H7 (cell line): ENCODE measurements around the gene SERPINB5. TPM values are rescaled to one million over a fixed set of nuclear protein-coding genes. Genes with fewer than 3 reads are reported as not detected.

Source experiments
- DNase-seq: peaks from one replicate; pipeline ENCODE4 v3.0.0; 2012
- H3K27me3 ChIP-seq: 2 replicates; pipeline ENCODE4 v1.6.0; 2011; ENCODE audit warnings: mild to moderate bottlenecking, low read length; ENCODE audit not compliant: control insufficient read depth, insufficient read depth
- H3K36me3 ChIP-seq: replicated peaks from 2 replicates; pipeline ENCODE4 v1.5.1; 2011; ENCODE audit warnings: low read length; ENCODE audit not compliant: control insufficient read depth, insufficient read depth
- H3K4me3 ChIP-seq: 2 replicates; pipeline ENCODE4 v1.5.1; 2011; ENCODE audit warnings: low read depth, mild to moderate bottlenecking, control low read depth, low read length, moderate library complexity; ENCODE audit not compliant: insufficient read depth
- total RNA-seq: library from RNA; depleted of rRNA; stranded (reverse); fragments of >200 nt; shearing (Covaris generic); gene quantifications from 2 replicates; pipeline ENCODE4 v1.2.3, GENCODE V29; 2014

SERPINB5 gene
- total RNA-seq, 1 experiment from 2014 or later: 0.28 TPM

DNA sequence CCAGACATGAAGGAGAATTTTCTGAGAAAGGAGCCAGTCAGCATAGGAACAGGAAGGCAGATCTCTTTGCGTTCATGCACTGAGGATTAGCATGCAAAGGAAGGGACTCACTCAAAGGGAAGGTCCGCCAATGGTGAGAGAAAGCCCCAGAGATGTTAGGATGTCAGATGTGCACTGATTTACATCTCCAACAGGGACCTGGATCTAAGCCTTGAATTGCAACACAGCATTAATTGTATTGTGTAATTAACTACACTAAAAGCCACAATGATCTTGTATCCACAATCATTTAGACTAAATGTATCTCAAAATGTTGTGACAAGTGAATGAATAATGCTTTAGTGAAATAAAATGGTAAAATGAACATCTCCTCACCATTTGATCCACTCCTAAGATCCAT is 4.2 kb downstream of the SERPINB5 start:
- no peak for DNase-seq
- Histone ChIP-seq H3K27me3 (no peaks in the 10 kb centered on the region), H3K36me3 (no peaks in the 10 kb centered on the region), H3K4me3 (no peak overlapping the region)

DNA sequence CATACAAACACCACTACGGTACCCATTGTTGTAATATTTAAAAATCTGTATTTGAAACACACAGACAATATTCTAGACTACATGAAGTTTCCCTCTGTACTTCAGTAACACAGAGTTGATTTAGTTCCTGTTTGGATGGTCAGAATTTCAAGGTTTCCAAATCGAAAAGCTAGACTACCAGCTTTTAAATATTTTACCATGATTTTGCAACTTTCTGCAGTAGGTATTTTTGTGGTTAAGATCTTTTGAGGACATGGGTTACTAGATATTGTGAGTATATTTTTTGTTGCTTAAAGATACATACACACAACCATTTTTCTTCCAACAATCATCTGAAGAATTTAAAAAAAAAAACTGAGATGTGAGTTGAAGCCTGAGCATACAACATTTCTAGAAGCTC is 10.9 kb downstream of the SERPINB5 start:
- Histone ChIP-seq H3K36me3 (no peaks in the 10 kb centered on the region), H3K27me3 (no peaks in the 10 kb centered on the region), H3K4me3 (no peak overlapping the region)
- DNase-seq: no peak

DNA sequence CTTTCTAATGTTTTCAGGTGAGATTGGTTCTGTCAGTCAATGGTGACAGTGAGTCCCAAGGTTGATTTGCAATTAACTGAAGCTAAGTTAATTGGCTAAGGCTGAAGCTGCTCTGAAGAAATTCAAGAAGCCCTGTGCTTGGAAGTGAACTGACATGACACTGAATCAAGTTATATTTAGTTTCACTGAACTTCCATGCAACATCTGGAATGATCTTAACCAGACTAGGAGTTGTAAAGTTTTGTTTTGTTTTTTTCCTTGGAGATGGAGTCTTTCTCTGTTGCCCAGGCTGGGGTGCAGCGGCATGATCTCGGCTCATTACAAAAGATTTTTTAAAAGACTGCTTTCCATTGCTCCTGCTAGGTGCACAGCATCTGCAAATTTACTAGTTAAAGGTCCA is 11.4 kb downstream of the SERPINB5 start:
- no peak overlapping the region for H3K4me3 ChIP-seq
- H3K27me3 ChIP-seq: no peaks in the 10 kb centered on the region
- H3K36me3 ChIP-seq: no peaks in the 10 kb centered on the region
- no peak for DNase-seq

DNA sequence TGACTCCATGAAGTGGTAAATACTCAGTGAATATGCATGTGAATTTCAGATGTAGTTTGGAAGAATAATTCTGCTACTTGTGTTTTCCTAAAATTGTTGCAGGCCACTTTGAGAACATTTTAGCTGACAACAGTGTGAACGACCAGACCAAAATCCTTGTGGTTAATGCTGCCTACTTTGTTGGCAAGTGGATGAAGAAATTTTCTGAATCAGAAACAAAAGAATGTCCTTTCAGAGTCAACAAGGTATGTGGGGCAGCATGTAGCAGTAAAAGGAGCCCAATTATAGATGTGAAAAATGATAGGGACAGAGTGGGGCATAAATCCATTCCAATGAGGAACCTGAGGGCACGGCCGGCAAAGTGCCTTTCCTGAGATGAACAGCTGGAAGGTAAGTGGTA is 16.1 kb downstream of the SERPINB5 start:
- H3K4me3 ChIP-seq: no peak overlapping the region
- no peak for DNase-seq
- no peaks in the 10 kb centered on the region for H3K27me3 ChIP-seq
- H3K36me3 ChIP-seq: no peaks in the 10 kb centered on the region

DNA sequence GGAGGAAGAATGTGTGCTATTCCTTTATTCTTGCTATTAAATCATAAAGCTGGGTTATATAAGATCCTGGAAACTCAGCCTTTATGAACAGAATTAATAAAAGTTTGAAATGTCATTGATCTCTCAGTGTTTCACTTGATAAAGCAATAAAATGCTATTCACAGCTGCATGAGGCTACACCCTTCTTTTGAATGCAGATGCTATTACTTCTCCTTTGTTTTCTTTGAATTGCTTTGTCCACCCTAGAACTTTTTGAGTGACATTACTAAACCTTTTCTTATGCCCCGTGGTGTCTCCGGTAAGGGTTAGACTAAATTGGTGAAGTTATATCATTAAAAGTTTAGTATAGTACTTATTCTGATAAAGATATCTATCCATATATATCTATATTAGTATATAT is 18.9 kb downstream of the SERPINB5 start:
- H3K36me3 ChIP-seq: no peaks in the 10 kb centered on the region
- no peak overlapping the region for H3K4me3 ChIP-seq
- H3K27me3 ChIP-seq: no peaks in the 10 kb centered on the region
- DNase-seq: no peak

DNA sequence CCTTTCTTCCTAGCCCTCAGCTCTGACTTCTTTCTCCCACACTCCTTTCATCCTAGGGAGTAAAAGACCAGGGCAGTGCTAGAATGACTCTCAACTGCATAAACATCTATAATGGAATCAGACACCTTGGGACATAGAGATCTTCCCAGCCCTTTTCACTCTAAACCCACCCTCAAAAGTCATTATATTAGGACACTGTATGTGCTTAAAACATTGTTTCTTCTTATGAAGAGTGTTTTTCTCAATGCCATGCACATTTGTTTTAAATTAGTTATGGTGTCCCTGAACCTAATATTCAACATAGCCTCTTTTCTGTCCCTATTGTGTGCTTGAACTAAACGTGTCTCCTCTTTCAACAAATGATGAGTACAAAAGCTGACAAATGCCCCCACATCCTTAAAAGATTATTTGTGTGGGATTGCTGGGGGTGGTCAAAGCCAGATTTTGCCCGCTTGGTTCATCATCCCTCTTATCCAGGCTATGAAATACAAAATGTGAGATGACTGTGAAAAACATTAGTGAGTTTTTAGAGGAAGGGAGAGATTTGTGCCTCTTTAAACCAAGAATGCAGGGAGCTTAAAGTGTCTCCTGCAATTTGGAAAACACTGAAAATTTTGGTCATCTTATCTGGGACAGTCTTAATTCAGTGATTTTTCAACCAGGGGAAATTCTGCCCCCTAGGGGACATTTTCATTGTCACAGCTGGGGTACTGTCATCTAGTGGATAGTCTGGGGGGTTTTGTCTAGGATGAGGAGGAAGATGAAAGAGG is 29.0 kb downstream of the SERPINB5 start:
- no peaks in the 10 kb centered on the region for H3K36me3 ChIP-seq
- peak; percentile 40 for DNase-seq
- H3K4me3 ChIP-seq: no peak overlapping the region
- H3K27me3 ChIP-seq: no peaks in the 10 kb centered on the region

DNA sequence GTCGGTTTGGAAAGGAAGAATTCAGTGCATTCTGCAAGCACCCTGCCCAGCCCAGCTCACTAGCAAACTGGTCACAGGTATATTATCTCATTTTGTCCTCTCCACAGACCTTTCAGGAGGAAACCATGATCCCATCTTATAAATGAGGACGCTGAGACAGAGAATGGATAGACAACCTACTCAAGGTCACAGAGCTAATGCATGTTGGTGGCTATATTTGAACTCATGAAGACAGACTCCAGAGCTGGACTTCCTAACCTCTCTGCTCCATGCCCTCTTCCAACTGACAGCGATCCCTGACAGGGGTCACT is 29.5 kb downstream of the SERPINB5 start:
- no peaks in the 10 kb centered on the region for H3K27me3 ChIP-seq
- H3K36me3 ChIP-seq: no peaks in the 10 kb centered on the region
- DNase-seq: no peak
- H3K4me3 ChIP-seq: no peak overlapping the region

DNA sequence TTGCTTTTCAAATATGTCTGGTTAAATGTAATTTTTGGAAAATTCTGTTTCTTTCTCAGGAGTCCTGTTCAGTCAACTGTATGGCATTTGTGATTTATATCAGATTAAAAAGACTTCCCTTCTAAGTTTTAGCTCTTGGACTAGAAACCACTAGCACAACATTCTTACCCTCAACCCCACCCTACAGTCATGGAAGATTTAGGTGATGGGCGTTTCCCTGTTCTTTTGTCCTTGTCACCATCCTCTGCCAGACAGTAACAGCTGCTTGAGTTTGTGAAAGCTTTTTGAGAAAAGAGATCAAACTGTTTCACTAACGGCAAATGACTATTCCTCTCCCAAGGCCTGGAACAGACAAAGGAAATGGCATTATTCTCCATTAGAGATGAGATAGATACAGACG is 31.8 kb downstream of the SERPINB5 start:
- no peaks in the 10 kb centered on the region for H3K27me3 ChIP-seq
- H3K4me3 ChIP-seq: no peak overlapping the region
- no peaks in the 10 kb centered on the region for H3K36me3 ChIP-seq
- DNase-seq: no peak

DNA sequence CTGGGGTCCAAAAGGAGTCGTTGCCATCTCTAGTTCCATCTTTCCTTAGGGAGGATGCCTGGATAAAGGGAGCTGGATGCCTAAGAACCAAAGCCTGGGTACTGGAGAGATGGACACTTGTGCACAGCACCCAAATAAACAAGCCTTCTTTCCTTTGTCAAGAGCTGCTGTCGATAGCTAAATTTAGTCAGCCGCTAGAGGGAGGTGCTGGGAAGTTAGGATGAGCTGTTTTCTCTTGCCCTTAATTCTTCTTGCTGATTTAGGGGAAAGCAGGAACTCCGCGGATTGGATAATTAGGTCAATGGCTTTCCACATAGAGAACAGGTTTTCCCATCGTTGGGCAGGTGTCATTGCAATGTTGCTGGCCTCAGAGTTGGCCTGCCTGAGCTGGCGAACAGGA is 34.5 kb downstream of the SERPINB5 start:
- Histone ChIP-seq H3K36me3 (no peaks in the 10 kb centered on the region), H3K4me3 (no peak overlapping the region), H3K27me3 (no peaks in the 10 kb centered on the region)
- peak; percentile 22 for DNase-seq

DNA sequence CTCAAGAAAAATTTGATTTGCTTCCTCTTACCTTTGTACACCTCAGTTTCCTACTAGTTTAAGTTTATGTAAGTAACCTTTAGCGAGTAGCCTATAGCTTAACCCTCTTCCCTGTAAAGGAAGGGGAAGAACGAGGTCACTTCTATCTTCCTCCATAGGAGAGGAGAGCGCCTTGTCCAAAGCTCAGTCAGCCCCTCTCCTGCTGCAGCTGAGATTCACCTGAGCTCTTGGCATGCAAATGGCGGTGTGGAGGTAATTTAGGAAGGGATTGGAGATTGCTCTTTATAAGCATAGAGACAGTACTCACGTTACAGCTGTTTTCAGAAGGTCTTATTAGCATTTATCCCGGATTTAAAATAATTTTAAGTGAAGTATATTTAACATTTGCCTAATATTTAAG is 37.6 kb downstream of the SERPINB5 start:
- Histone ChIP-seq H3K36me3 (no peaks in the 10 kb centered on the region), H3K4me3 (no peak overlapping the region), H3K27me3 (no peaks in the 10 kb centered on the region)
- no peak for DNase-seq

DNA sequence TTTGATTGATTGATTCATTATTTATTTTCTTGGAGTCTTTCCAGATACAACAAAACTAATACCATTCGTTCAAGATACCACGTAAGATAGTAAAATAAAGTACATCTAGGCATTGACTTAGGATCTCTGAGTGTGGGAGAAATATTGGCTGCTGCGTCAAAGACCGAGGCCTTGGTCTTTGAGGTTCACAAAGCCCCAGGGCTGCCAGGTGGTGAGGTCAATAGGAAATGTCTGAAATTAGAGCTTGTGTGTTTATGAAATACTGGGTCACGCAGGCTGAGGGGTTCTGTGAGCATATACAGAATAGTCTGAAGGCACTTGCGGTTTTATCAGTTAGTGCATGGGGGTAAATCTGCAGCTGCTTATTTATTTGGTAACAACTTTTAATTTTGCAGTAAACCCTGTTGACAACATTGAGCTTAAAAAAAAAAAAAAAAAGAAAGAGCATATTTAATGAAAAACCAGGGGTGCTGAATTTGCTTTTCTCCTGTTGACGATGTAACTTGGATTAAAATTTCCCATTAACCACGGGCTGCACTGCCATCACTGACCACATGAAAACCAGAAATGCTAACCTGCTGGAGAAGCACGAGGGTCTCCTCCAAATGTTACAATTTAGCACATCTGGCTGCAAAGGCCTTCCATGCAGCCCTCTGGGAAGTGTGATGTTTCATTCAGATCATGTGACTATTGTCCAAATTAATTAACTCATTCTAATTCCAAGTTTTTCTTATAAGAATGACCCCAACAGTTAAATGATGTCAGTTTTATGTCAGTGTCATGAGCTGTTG is 38.3 kb downstream of the SERPINB5 start:
- no peak overlapping the region for H3K4me3 ChIP-seq
- DNase-seq: no peak
- H3K27me3 ChIP-seq: no peaks in the 10 kb centered on the region
- H3K36me3 ChIP-seq: no peaks in the 10 kb centered on the region

DNA sequence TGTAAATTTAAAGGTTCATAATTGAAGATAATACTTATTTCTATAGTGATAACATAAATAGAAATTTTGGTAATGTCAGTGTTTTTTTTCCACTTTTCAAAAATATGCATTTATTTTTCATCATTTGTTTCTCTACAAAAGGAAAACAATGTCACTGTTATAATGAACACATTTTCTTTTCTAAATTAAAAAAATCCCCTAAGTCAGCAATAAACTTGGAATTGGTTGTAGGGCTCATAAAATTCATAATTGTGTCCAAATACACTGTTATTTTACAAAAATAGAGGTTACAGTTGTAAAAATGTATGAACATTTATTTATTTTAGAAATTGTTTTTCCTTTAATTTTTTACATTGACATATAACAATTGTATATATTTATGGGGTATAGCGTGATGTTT is 39.0 kb downstream of the SERPINB5 start:
- Histone ChIP-seq H3K27me3 (no peaks in the 10 kb centered on the region), H3K4me3 (no peak overlapping the region), H3K36me3 (no peaks in the 10 kb centered on the region)
- no peak for DNase-seq

DNA sequence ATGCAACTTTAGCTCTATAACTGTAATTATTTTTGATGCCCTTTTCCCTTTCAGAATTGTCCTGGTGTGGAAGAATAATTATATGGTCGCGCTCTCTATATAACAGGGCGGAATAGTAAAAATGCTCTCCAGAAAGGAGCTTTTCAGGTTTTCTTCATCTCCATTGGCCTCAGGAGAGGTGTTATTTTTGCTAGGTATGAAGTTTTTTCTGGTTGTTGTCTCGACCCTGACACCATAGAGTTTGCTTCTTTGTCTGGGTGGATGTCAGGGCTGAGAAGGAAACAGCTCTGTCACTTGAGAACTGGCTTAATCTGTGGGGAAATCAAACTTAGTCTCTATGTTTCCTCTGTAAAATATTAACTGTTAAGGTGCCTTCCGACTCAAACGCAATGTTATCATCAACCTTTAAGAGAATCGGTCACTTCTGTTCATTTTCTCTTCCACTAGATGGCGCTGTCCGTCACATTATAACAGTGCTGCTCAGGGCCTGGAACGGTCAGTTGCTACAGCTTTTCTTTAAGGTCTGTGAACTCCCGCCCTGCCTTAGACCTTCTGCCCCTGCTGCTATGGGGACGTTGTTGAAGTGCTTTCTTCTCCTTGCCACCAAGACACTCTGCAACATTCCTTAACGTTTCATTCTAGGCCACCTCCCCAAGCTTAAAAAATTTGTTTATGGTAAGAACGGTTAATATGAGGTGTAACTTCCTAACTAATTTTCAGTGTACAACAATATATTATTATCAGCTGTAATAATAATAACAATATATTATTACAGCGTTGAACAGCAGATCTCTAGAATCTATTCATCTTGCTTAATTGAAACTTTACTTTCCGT is 41.6 kb downstream of the SERPINB5 start:
- Histone ChIP-seq H3K27me3 (no peaks in the 10 kb centered on the region), H3K4me3 (no peak overlapping the region), H3K36me3 (no peaks in the 10 kb centered on the region)
- DNase-seq: no peak

DNA sequence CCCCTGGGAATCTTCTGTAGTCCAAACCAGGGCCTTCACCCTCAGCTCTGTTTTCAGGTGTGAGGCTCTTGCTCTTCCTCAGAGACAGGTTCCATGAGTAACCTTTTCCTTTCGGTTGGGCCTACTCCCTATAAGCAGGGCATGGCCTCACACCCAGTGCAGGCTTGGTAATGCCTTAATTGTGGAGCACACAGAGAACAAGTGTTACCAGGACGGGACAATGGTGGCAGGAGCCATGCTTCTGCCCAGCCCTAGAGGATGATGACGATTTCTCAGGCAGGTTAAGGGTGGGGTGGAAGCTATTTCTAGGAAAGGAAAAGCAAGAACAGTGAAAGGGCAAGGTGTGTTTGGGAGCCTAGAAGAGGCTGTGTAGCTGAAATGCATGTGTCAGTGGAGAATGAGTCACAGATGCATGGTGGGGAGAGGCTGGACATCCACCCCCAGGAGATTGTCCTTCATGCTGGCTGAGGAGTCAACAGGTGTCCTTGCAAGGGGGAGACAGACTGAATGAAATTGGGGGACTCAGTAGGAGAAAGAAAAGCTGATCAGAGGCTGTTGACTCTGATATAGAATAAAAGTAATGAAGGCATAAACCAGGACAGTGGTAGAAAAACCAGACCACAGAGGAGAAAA is 43.4 kb downstream of the SERPINB5 start:
- Histone ChIP-seq H3K36me3 (no peaks in the 10 kb centered on the region), H3K4me3 (no peak overlapping the region), H3K27me3 (no peaks in the 10 kb centered on the region)
- no peak for DNase-seq
